PC-9 (cell line): ENCODE data around the gene FAM89B. TPM values are rescaled to one million over a fixed set of nuclear protein-coding genes. Genes with fewer than 3 reads are reported as not detected.

Experiments
- BruUV-seq: library from RNA; stranded (reverse); fragments of 400-500 nt; replicated peaks from 2 replicates; lab custom pipeline; 2021; lab: Mats Ljungman, UMichigan
- CTCF ChIA-PET: fragments of 300-600 bp; sonication (Branson Sonifier 250); formaldehyde crosslinking; loops from one replicate; lab custom pipeline; 2022; ENCODE audit warnings: antibody characterized with exemption; lab: Charles Lee
- POLR2A ChIA-PET: fragments of 300-600 bp; sonication (Branson Sonifier 250); formaldehyde crosslinking; loops from one replicate; lab custom pipeline; 2022; ENCODE audit warnings: antibody characterized with exemption; ENCODE audit not compliant: unreplicated experiment; lab: Charles Lee
- DNase-seq, 2 experiments: peaks; one replicate each; pipeline versions ENCODE4 v3.0.0 to v3.0.0-alpha.2; 2015 to 2022; ENCODE audit warnings: mixed read lengths in 1 of 2
- H2AFZ ChIP-seq: fragments of 200-600 bp; sonication (generic); 2 replicates; pipeline ENCODE4 v1.8.1; 2017; ENCODE audit warnings: antibody characterized with exemption
- H3F3A ChIP-seq: fragments of 200-600 bp; sonication (generic); 2 replicates; pipeline ENCODE4 v1.8.1; 2017; ENCODE audit warnings: antibody characterized with exemption, mild to moderate bottlenecking, low read depth; ENCODE audit not compliant: insufficient read depth
- H3K27ac ChIP-seq: fragments of 200-600 bp; sonication (generic); 2 replicates; pipeline ENCODE4 v1.6.1; 2016; ENCODE audit warnings: mixed run types
- H3K27me3 ChIP-seq: fragments of 200-600 bp; sonication (generic); 2 replicates; pipeline ENCODE4 v1.6.1; 2016; ENCODE audit warnings: low read depth, mixed run types; ENCODE audit not compliant: insufficient read depth
- H3K36me3 ChIP-seq: fragments of 200-600 bp; sonication (generic); 2 replicates; pipeline ENCODE4 v1.6.1; 2016; ENCODE audit warnings: low read depth, mixed run types
- H3K4me1 ChIP-seq: fragments of 200-600 bp; sonication (generic); replicated peaks from 2 replicates; pipeline ENCODE4 v1.6.1; 2016; ENCODE audit warnings: mixed run types; ENCODE audit not compliant: insufficient read depth
- H3K4me2 ChIP-seq: fragments of 200-600 bp; sonication (generic); 2 replicates; pipeline ENCODE4 v1.6.1; 2017; ENCODE audit warnings: mixed run types
- H3K4me3 ChIP-seq: fragments of 200-600 bp; sonication (generic); 2 replicates; pipeline ENCODE4 v1.6.1; 2016; ENCODE audit warnings: mixed run types
- H3K79me2 ChIP-seq: fragments of 200-600 bp; sonication (generic); 2 replicates; pipeline ENCODE4 v1.6.1; 2017; ENCODE audit warnings: low read depth, mixed run types
- H3K9me2 ChIP-seq: fragments of 200-600 bp; sonication (generic); 2 replicates; pipeline ENCODE4 v1.8.1; 2017; ENCODE audit warnings: mild to moderate bottlenecking; ENCODE audit not compliant: insufficient read depth
- H3K9me3 ChIP-seq: fragments of 200-600 bp; sonication (generic); 2 replicates; pipeline ENCODE4 v1.8.1; 2016; ENCODE audit warnings: low read depth; ENCODE audit not compliant: insufficient read depth
- H4K20me1 ChIP-seq: fragments of 200-600 bp; sonication (generic); 2 replicates; pipeline ENCODE4 v1.8.1; 2017; ENCODE audit not compliant: insufficient read depth
- CTCF ChIP-seq: fragments of 200-600 bp; sonication (generic); conservative IDR thresholded peaks from 2 replicates; pipeline ENCODE4 v1.6.1; 2017; ENCODE audit warnings: mixed run types, antibody characterized with exemption, mild to moderate bottlenecking, moderate library complexity
- EZH2 ChIP-seq: fragments of 200-600 bp; sonication (generic); IDR thresholded peaks from 2 replicates; pipeline ENCODE4 v1.8.0; 2017; ENCODE audit warnings: antibody characterized with exemption, low read depth
- intact Hi-C: fragments of 100-400 bp; cut with micrococcal nuclease; formaldehyde crosslinking; loops from one replicate; pipeline ENCODE4 v1.10.0; 2022; ENCODE audit not compliant: unreplicated experiment
- total RNA-seq: library from RNA; stranded (reverse); gene quantifications from 2 replicates; pipeline ENCODE4 v1.2.3, GENCODE V29; 2021

The FAM89B gene
- total RNA-seq, 1 experiment from 2014 or later: 53.3 TPM

GRCh38 chr11:65539744-65540289 lies 32.5 kb upstream of the FAM89B start:
- ChIA-PET CTCF (interaction anchor here (0.6 to 2.4 kb wide), 3 partner anchors 32 to 180 kb away, joined by 4 to 25 read pairs (median 4); partner anchors contain the start of genes FAM89B and ZNRD2), POLR2A (interaction anchor here (0.5 to 0.6 kb wide), 2 partner anchors 32 to 33 kb away, joined by 3 to 14 read pairs; partner anchors contain the start of gene FAM89B)
- Histone ChIP-seq H3F3A (peaks cover 81% of the 10 kb centered on the region), H3K27me3 (no peaks in the 10 kb centered on the region), H3K4me1 (peaks cover 17% of the 10 kb centered on the region), H3K4me3 (no peak overlapping the region), H3K4me2 (no peak overlapping the region), H3K27ac (no peak overlapping the region), H3K9me3 (no peaks in the 10 kb centered on the region), H3K79me2 (no peaks in the 10 kb centered on the region), H2AFZ (no peak overlapping the region), H3K36me3 (peaks cover 10% of the 10 kb centered on the region), H4K20me1 (peaks cover 22% of the 10 kb centered on the region), H3K9me2 (no peaks in the 10 kb centered on the region)
- DNase-seq: no peak
- TF ChIP-seq CTCF (no peak), EZH2 (no peak)
- intact Hi-C loops: loop anchor here (1.0 kb wide), 2 partner anchors 15 to 75 kb away; partner anchors contain the start of genes PCNX3 and SCYL1
- no TSS peak for BruUV-seq

- Histone ChIP-seq H3K4me2 (peak overlapping the region; percentile 69), H3K9me2 (no peaks in the 10 kb centered on the region), H2AFZ (no peak overlapping the region), H3K36me3 (peaks cover 15% of the 10 kb centered on the region), H3F3A (peaks cover 86% of the 10 kb centered on the region), H3K9me3 (no peaks in the 10 kb centered on the region), H4K20me1 (peaks cover 22% of the 10 kb centered on the region), H3K4me1 (peaks cover 17% of the 10 kb centered on the region), H3K27me3 (no peaks in the 10 kb centered on the region), H3K79me2 (no peaks in the 10 kb centered on the region), H3K4me3 (peak overlapping the region; percentile 46; the same call in 1 of the 2 replicates), H3K27ac (no peak overlapping the region)
- DNase-seq: peak; percentile 66 to 90
- TF ChIP-seq EZH2 (no peak), CTCF (peak; percentile 95)
- POLR2A ChIA-PET: interaction anchor here (0.5 to 1.3 kb wide), 4 partner anchors 32 to 169 kb away, joined by 3 to 14 read pairs (median 4); partner anchors contain the start of gene FAM89B
- intact Hi-C loops: loop anchor here (1.0 kb wide), 4 partner anchors 15 to 75 kb away; partner anchors contain the start of genes PCNX3, SCYL1 and ZNRD2
- no TSS peak for BruUV-seq
- CTCF ChIA-PET: interaction anchor here (0.6 to 2.4 kb wide), 7 partner anchors 15 to 210 kb away, joined by 3 to 25 read pairs (median 4); partner anchors contain the start of genes FAM89B and ZNRD2
These were observed 31.8 kb upstream of the FAM89B start for GRCh38 chr11:65540290-65541092.
